ENCODE measurements around the gene PAN2.

GRCh38 chr12:56358836-56359532 is 25.2 kb upstream of the PAN2 start:
- no peak for TF ChIP-seq ZNF274 (IDR thresholded peaks at IDR 0.05; ENCODE audit: low read depth, low read length)
- TF ChIP-seq YY1 (IDR thresholded peaks at IDR 0.05; ENCODE audit: insufficient read depth, insufficient read length) = no peak

All from NT2/D1 (cell line).